ENCODE data around the gene FAT4. TPM values are rescaled to one million over a fixed set of nuclear protein-coding genes. Genes with fewer than 3 reads are reported as not detected.
A peak's percentile ranks its signal among the peaks of the same experiment; 100 is the strongest.

Gene FAT4
- total RNA-seq, 1 donor from 2014 or later = 1.7 TPM

DNA sequence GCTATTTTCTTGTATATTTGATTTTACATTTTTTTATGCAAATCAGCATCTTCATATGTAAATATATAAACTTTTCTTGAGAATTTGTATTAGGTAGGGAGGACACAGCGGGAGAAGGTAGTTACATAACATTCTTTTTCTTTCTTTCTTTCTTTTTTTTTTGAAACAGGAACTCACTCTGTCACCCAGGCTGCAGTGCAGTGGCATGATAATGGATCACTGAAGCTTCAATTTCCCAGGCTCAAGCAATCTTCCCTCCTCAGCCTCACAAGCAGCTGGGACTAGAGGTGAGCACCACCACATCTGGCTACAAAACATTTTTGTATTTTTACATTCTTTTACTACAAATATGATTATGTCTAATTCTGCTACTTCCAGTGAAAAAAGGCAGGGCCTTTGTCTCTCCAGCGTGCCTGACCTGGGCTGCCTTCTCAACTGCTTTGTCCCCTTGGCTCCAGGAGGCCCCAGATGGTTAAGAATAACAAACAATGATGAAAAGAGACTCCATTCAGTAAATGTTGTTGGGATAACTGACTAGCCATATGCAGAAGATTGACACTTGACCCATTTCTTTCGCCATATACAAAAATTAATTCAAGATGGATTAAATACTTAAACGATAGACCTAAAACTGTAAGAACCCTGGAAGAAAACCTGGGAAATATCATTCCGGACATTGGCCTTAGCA, 46.5 kb upstream of the FAT4 start:
- Mint-ChIP-seq H3K4me1 (ENCODE audit: low read depth) (peaks cover 4% of the 10 kb centered on the region), H3K9me3 (ENCODE audit: low read depth) (no peaks in the 10 kb centered on the region), H3K27me3 (no peaks in the 10 kb centered on the region), H3K36me3 (ENCODE audit: insufficient read depth) (no peaks in the 10 kb centered on the region), H3K27ac (no peak overlapping the region), H3K4me3 (ENCODE audit: low read depth) (no peak overlapping the region)
- DNase-seq (ENCODE audit: low spot score, unreplicated experiment) = no peak
- TF ChIP-seq, protein P1, sequence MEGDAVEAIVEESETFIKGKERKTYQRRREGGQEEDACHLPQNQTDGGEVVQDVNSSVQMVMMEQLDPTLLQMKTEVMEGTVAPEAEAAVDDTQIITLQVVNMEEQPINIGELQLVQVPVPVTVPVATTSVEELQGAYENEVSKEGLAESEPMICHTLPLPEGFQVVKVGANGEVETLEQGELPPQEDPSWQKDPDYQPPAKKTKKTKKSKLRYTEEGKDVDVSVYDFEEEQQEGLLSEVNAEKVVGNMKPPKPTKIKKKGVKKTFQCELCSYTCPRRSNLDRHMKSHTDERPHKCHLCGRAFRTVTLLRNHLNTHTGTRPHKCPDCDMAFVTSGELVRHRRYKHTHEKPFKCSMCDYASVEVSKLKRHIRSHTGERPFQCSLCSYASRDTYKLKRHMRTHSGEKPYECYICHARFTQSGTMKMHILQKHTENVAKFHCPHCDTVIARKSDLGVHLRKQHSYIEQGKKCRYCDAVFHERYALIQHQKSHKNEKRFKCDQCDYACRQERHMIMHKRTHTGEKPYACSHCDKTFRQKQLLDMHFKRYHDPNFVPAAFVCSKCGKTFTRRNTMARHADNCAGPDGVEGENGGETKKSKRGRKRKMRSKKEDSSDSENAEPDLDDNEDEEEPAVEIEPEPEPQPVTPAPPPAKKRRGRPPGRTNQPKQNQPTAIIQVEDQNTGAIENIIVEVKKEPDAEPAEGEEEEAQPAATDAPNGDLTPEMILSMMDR (IDR thresholded peaks at IDR 0.05; ENCODE audit: unreplicated experiment) = no peak

DNA sequence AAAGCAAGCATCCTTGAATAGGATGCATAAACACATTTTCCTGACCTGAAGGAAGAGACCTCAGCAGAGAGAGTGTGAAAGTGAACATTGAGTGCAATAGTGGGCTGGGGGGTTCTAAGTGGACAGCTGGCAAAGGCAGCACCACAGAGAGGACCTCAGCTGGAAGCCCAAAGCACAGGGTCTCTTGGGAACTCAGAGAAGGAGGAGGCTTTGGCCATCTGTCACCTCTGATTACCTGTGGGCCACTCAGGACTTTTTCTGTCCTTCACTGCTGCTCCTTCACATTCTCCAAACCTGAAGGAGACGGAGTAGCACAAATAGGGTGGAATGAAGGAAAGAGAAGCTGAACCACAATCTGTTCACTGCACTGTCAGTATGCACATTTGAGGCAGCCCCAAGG, 37.9 kb upstream of the FAT4 start:
- Mint-ChIP-seq H3K27me3 (no peaks in the 10 kb centered on the region), H3K27ac (no peak overlapping the region), H3K4me3 (ENCODE audit: low read depth) (no peak overlapping the region), H3K36me3 (ENCODE audit: insufficient read depth) (no peaks in the 10 kb centered on the region), H3K4me1 (ENCODE audit: low read depth) (no peaks in the 10 kb centered on the region), H3K9me3 (ENCODE audit: low read depth) (no peaks in the 10 kb centered on the region)
- TF ChIP-seq, protein P1 (IDR thresholded peaks at IDR 0.05; ENCODE audit: unreplicated experiment) = no peak
- DNase-seq (ENCODE audit: low spot score, unreplicated experiment) = no peak

DNA sequence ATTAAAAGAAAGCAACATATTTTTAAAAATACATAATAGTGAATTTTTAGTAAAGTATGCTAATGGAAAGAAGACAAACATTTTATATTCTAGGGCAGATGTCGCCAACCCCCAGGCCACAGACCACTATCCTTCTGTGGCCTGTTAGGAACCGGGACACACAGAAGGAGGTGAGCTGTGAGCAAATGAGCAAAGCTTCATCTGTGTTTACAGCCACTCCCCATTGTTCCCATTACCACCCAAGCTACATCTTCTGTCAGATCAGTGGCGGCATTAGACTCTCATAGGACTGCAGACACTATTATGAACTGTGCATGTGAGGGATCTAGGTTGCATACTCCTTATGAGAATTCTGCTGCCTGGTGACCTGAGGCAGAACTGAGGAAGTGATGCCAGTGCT, 37.0 kb upstream of the FAT4 start:
- H3K27me3 Mint-ChIP-seq = no peaks in the 10 kb centered on the region
- H3K9me3 Mint-ChIP-seq (ENCODE audit: low read depth) = no peaks in the 10 kb centered on the region
- no peak overlapping the region for H3K27ac Mint-ChIP-seq
- TF ChIP-seq, protein P1 (IDR thresholded peaks at IDR 0.05; ENCODE audit: unreplicated experiment) = no peak
- no peak overlapping the region for H3K4me3 Mint-ChIP-seq (ENCODE audit: low read depth)
- H3K4me1 Mint-ChIP-seq (ENCODE audit: low read depth) = no peaks in the 10 kb centered on the region
- DNase-seq (ENCODE audit: low spot score, unreplicated experiment) = no peak
- H3K36me3 Mint-ChIP-seq (ENCODE audit: insufficient read depth) = no peaks in the 10 kb centered on the region

DNA sequence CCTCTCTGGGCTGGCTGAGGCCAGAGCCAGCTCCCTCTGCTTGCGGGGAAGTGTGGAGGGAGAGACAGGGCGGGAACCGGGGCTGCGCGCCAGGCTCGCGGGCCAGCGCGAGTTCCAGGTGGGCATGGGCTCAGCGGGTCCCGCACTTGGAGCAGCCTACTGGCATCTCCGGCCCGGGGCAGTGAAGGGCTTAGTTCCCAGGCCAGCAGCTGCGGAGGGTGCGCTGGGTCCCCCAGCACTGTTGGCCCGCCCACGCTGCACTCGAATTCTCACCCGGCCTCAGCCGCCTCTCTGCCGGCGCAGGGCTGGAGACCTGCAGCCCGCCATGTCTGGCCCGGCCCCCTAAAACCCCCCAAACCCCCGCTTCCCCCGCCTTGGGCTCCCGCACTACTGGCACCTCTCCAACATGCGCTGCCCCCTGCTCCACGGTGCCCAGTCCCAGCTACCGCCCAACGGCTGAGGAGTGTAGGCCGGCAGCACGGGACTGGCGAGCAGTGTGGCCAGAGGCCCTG, 33.8 kb upstream of the FAT4 start:
- no peaks in the 10 kb centered on the region for H3K27me3 Mint-ChIP-seq
- H3K36me3 Mint-ChIP-seq (ENCODE audit: insufficient read depth) = no peaks in the 10 kb centered on the region
- TF ChIP-seq, protein P1 (IDR thresholded peaks at IDR 0.05; ENCODE audit: unreplicated experiment) = no peak
- H3K9me3 Mint-ChIP-seq (ENCODE audit: low read depth) = no peaks in the 10 kb centered on the region
- DNase-seq (ENCODE audit: low spot score, unreplicated experiment) = no peak
- H3K4me3 Mint-ChIP-seq (ENCODE audit: low read depth) = no peak overlapping the region
- H3K4me1 Mint-ChIP-seq (ENCODE audit: low read depth) = no peaks in the 10 kb centered on the region
- no peak overlapping the region for H3K27ac Mint-ChIP-seq

DNA sequence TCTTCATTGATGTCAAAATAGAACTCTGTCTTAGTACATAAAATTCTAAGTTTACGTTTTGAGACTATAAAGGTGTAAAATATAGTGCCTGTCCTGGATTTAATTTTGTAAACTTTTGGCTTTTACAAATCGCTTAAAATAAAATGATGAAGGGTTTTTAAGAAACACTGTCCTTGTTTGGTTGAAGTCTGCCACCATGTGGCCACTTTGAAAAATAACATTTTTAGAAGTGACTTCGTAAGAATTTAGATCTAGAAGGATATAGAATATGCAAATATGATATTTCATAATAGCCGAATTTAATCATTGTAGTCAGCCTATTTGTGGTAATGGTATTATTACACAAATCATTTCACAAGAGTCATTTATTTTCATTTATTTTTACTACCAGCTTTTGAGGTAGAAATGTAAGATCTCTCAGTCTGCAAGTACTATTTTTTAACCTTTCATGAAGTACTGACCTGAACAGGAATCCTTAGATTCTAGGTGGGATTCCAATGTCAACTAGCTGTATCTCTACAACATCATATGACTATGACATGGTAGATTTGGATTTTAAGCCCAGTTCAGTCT, 31.0 kb upstream of the FAT4 start:
- DNase-seq (ENCODE audit: low spot score, unreplicated experiment) = no peak
- no peaks in the 10 kb centered on the region for H3K27me3 Mint-ChIP-seq
- H3K27ac Mint-ChIP-seq = no peak overlapping the region
- no peaks in the 10 kb centered on the region for H3K9me3 Mint-ChIP-seq (ENCODE audit: low read depth)
- no peaks in the 10 kb centered on the region for H3K4me1 Mint-ChIP-seq (ENCODE audit: low read depth)
- H3K4me3 Mint-ChIP-seq (ENCODE audit: low read depth) = no peak overlapping the region
- no peaks in the 10 kb centered on the region for H3K36me3 Mint-ChIP-seq (ENCODE audit: insufficient read depth)
- TF ChIP-seq, protein P1 (IDR thresholded peaks at IDR 0.05; ENCODE audit: unreplicated experiment) = peak; percentile 79

Measured in progenitor cell of endocrine pancreas (in vitro differentiated cells).